DOHH2 (cell line): Measurements from ENCODE around the gene SH3RF2.

ENCODE experiments used
- H3F3A ChIP-seq: fragments of 200-600 bp; sonication (generic), shearing (Covaris generic); 2 replicates; pipeline ENCODE4 v1.6.0; 2016; ENCODE audit warnings: antibody characterized with exemption, mild to moderate bottlenecking; ENCODE audit not compliant: control insufficient read depth, insufficient read depth
- H3K27ac ChIP-seq: fragments of 200-600 bp; sonication (generic); 2 replicates; pipeline ENCODE4 v1.5.1; 2014; ENCODE audit warnings: low read depth, mild to moderate bottlenecking, low read length, moderate library complexity
- H3K27me3 ChIP-seq: fragments of 200-600 bp; sonication (generic); 2 replicates; pipeline ENCODE4 v1.6.1; 2014; ENCODE audit warnings: mild to moderate bottlenecking, low read length, mixed read lengths; ENCODE audit not compliant: control insufficient read depth
- H3K36me3 ChIP-seq: fragments of 200-600 bp; sonication (generic); 2 replicates; pipeline ENCODE4 v1.6.1; 2014; ENCODE audit warnings: mild to moderate bottlenecking, low read length, moderate library complexity, mixed read lengths; ENCODE audit not compliant: control insufficient read depth
- H3K4me1 ChIP-seq: fragments of 200-600 bp; sonication (generic); 2 replicates; pipeline ENCODE4 v1.6.1; 2014; ENCODE audit warnings: mild to moderate bottlenecking, low read length, mixed read lengths; ENCODE audit not compliant: control insufficient read depth
- H3K4me2 ChIP-seq: fragments of 200-600 bp; sonication (generic); 2 replicates; pipeline ENCODE4 v1.6.0; 2014; ENCODE audit warnings: mild to moderate bottlenecking, low read length, moderate library complexity
- H3K4me3 ChIP-seq: fragments of 200-600 bp; sonication (generic); 2 replicates; pipeline ENCODE4 v1.5.1; 2014; ENCODE audit warnings: mild to moderate bottlenecking, low read length, mixed read lengths
- H3K79me2 ChIP-seq: fragments of 200-600 bp; sonication (generic); 2 replicates; pipeline ENCODE4 v1.6.1; 2014; ENCODE audit warnings: mild to moderate bottlenecking, low read length, mixed read lengths; ENCODE audit not compliant: control insufficient read depth
- H3K9me2 ChIP-seq: fragments of 200-600 bp; sonication (generic); replicated peaks from 2 replicates; pipeline ENCODE4 v1.6.1; 2014; ENCODE audit warnings: mild to moderate bottlenecking, low read length, mixed read lengths; ENCODE audit not compliant: control insufficient read depth
- H3K9me3 ChIP-seq: fragments of 200-600 bp; sonication (generic); 2 replicates; pipeline ENCODE4 v1.6.1; 2014; ENCODE audit warnings: antibody characterized with exemption, low read length, mixed read lengths; ENCODE audit not compliant: control insufficient read depth, insufficient read depth
- H4K20me1 ChIP-seq: fragments of 200-600 bp; sonication (generic); 2 replicates; pipeline ENCODE4 v1.6.0; 2014; ENCODE audit warnings: low read depth, mild to moderate bottlenecking, antibody characterized with exemption, low read length, moderate library complexity; ENCODE audit not compliant: control insufficient read depth, insufficient read depth
- EZH2phosphoT487 ChIP-seq: fragments of 200-600 bp; sonication (generic); IDR thresholded peaks from 2 replicates; pipeline ENCODE4 v1.6.1; 2017; ENCODE audit warnings: borderline replicate concordance, mild to moderate bottlenecking, antibody characterized with exemption, low read length, moderate library complexity, mixed read lengths
- TF ChIP-seq, protein P1 (sequence below): fragments of 200-600 bp; sonication (generic); IDR thresholded peaks from one replicate; pipeline ENCODE4 v1.5.1; 2014; ENCODE audit warnings: antibody characterized with exemption, mild to moderate bottlenecking, low read depth, low read length; ENCODE audit not compliant: poor library complexity, severe bottlenecking

Gene SH3RF2

DNA sequence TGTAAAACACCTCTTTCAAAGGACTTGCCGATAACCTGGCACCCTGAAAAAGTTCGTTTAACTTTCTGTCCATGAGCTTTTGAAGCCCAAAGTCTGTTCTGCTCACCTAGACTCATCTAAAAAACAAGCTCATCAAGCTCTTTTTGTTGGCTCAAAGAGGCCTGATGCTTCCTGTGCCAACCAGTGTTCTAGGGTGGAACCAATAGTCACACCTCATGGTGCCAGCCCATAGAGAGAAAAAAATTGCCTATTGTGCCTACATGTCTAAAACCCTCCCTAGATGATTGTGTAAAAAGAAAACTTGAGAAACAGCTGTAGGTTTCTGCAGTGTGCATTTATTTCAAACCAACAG, 4.7 kb downstream of the SH3RF2 start:
- H3K36me3 ChIP-seq: no peaks in the 10 kb centered on the region
- H3K4me2 ChIP-seq: no peak overlapping the region
- peaks cover 4% of the 10 kb centered on the region; the same call in 1 of the 2 replicates for H3K27me3 ChIP-seq
- H3K27ac ChIP-seq: no peak overlapping the region
- H3F3A ChIP-seq: no peaks in the 10 kb centered on the region
- no peak overlapping the region for H3K4me3 ChIP-seq
- H3K9me3 ChIP-seq: no peaks in the 10 kb centered on the region
- H3K79me2 ChIP-seq: no peaks in the 10 kb centered on the region
- no peaks in the 10 kb centered on the region for H4K20me1 ChIP-seq
- H3K9me2 ChIP-seq: no peaks in the 10 kb centered on the region
- peaks cover 6% of the 10 kb centered on the region; the same call in 1 of the 2 replicates for H3K4me1 ChIP-seq
- TF ChIP-seq, protein P1, sequence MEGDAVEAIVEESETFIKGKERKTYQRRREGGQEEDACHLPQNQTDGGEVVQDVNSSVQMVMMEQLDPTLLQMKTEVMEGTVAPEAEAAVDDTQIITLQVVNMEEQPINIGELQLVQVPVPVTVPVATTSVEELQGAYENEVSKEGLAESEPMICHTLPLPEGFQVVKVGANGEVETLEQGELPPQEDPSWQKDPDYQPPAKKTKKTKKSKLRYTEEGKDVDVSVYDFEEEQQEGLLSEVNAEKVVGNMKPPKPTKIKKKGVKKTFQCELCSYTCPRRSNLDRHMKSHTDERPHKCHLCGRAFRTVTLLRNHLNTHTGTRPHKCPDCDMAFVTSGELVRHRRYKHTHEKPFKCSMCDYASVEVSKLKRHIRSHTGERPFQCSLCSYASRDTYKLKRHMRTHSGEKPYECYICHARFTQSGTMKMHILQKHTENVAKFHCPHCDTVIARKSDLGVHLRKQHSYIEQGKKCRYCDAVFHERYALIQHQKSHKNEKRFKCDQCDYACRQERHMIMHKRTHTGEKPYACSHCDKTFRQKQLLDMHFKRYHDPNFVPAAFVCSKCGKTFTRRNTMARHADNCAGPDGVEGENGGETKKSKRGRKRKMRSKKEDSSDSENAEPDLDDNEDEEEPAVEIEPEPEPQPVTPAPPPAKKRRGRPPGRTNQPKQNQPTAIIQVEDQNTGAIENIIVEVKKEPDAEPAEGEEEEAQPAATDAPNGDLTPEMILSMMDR: no peak
- no peak for TF ChIP-seq EZH2phosphoT487

DNA sequence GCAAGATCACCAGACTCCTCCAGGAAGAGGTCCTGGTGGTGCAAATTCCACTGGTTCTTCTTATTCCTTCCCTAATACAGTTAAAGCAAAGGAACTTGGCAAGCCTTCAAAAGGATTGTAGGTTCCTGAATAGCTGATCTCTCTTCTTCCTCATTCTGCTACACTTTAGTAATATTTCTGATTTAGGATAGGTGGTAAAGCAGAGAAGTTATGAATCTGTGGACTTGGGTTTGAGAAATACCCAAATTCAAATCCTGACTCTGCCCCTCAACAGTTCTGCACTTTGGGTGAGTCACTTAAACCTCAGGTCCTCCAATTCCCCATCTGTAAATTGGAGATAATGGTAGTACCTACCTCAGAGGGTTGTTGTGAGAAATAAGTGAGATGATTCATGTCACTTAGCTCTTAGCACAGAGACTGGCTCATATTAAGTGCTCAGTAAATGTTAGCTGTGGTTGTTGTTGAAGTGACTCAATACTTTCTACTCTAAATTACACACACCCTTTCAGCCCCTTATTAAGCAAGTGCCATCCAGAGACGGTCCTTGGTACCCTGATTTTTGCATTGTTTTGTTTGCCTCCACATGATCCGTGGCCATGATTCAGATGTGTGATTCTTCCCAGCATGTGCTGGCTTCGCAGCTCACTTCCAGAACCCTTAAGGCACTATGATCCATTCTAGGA, 5.2 kb downstream of the SH3RF2 start:
- H3K4me3 ChIP-seq: no peak overlapping the region
- H3K9me3 ChIP-seq: no peaks in the 10 kb centered on the region
- H3K79me2 ChIP-seq: no peaks in the 10 kb centered on the region
- no peaks in the 10 kb centered on the region for H3F3A ChIP-seq
- no peaks in the 10 kb centered on the region for H3K36me3 ChIP-seq
- TF ChIP-seq, protein P1: no peak
- TF ChIP-seq EZH2phosphoT487: no peak
- H3K9me2 ChIP-seq: no peaks in the 10 kb centered on the region
- H4K20me1 ChIP-seq: no peaks in the 10 kb centered on the region
- no peak overlapping the region for H3K4me2 ChIP-seq
- H3K27ac ChIP-seq: no peak overlapping the region
- H3K4me1 ChIP-seq: peaks cover 6% of the 10 kb centered on the region; the same call in 1 of the 2 replicates
- H3K27me3 ChIP-seq: peaks cover 4% of the 10 kb centered on the region; the same call in 1 of the 2 replicates

DNA sequence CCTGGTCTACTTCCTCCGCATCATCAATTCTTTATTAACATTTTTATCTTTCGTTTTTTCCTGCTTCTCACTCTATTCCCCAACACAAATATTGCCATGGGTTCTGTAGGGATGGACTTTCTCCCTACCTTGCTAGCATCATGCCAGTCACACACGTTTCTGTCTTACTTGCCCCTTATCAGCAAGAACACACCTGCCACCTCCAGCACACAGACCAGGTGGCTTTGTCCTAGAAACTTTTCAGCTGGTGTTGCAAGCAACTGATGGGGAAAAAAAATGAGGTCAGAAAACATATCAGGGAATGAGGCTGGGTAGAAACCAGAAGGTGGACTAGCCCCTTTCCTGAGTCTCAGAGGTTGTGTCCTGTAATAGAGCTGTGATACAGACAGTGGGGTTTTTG, 5.8 kb downstream of the SH3RF2 start:
- Histone ChIP-seq H3K9me2 (no peaks in the 10 kb centered on the region), H3K4me3 (no peak overlapping the region), H3K4me1 (peaks cover 6% of the 10 kb centered on the region; the same call in 1 of the 2 replicates), H4K20me1 (no peaks in the 10 kb centered on the region), H3K36me3 (no peaks in the 10 kb centered on the region), H3K9me3 (no peaks in the 10 kb centered on the region), H3K4me2 (no peak overlapping the region), H3K27me3 (peaks cover 4% of the 10 kb centered on the region; the same call in 1 of the 2 replicates), H3K27ac (no peak overlapping the region), H3K79me2 (no peaks in the 10 kb centered on the region), H3F3A (no peaks in the 10 kb centered on the region)
- TF ChIP-seq, protein P1: no peak
- no peak for TF ChIP-seq EZH2phosphoT487
